Forelimb muscle (tissue), 1 donor: ENCODE data around the gene NACA. TPM values are rescaled to one million over a fixed set of nuclear protein-coding genes. Genes with fewer than 3 reads are reported as not detected.
"Not testable (repeated sequence)": the region's sequence is repeated elsewhere in the genome, so short reads cannot be mapped to it uniquely, and the experiment has no call there.

Experiments used
- DNase-seq: peaks from one replicate; pipeline ENCODE4 v3.0.0-alpha.2; 2013; ENCODE audit warnings: low read depth
- polyA plus RNA-seq: library from polyadenylated mRNA; unstranded; fragments of 120-200 nt; gene quantifications from one replicate; pipeline ENCODE4 v1.2.1, GENCODE V29; 2013; ENCODE audit not compliant: insufficient read length

Gene NACA
- polyA plus RNA-seq, 1 donor, result 1,522 TPM

- no peak for DNase-seq
Observed at GRCh38 chr12:56723889-56724700, 1.0 kb downstream of the NACA start.

GRCh38 chr12:56723352-56723751 is 1.7 kb downstream of the NACA start:
- no peak for DNase-seq

GRCh38 chr12:56722832-56723231 is 2.3 kb downstream of the NACA start:
- no peak for DNase-seq

GRCh38 chr12:56721721-56722120 is 3.4 kb downstream of the NACA start:
- no peak for DNase-seq

GRCh38 chr12:56721216-56721615 is 3.9 kb downstream of the NACA start:
- no peak for DNase-seq

GRCh38 chr12:56720731-56721151 is 4.4 kb downstream of the NACA start:
- no peak for DNase-seq

- no peak for DNase-seq
Observed at GRCh38 chr12:56719056-56719455, 6.0 kb downstream of the NACA start.

- DNase-seq, result no peak
Observed at GRCh38 chr12:56718636-56719035, 6.5 kb downstream of the NACA start.

GRCh38 chr12:56718149-56718548 is 7.0 kb downstream of the NACA start:
- DNase-seq, result no peak

- DNase-seq, result no peak
Observed at GRCh38 chr12:56716933-56717880, 7.9 kb downstream of the NACA start.

- no peak for DNase-seq
Observed at GRCh38 chr12:56716458-56716857, 8.6 kb downstream of the NACA start.

- no peak for DNase-seq
Observed at GRCh38 chr12:56715798-56716197, 9.3 kb downstream of the NACA start.

- no peak for DNase-seq
Observed at GRCh38 chr12:56714431-56714929, 10.6 kb downstream of the NACA start.

- DNase-seq, result no peak
Observed at GRCh38 chr12:56713345-56713744, 11.8 kb downstream of the NACA start.

GRCh38 chr12:56709759-56710376 is 15.2 kb downstream of the NACA start:
- DNase-seq, result no peak

GRCh38 chr12:56704522-56704921 is 20.6 kb downstream of the NACA start:
- DNase-seq, result not testable (repeated sequence)

GRCh38 chr12:56699020-56699661 is 26.0 kb downstream of the NACA start:
- DNase-seq, result no peak

- no peak for DNase-seq
Observed at GRCh38 chr12:56695327-56696101, 29.6 kb downstream of the NACA start.

GRCh38 chr12:56694161-56694560 is 30.9 kb downstream of the NACA start:
- DNase-seq, result no peak

- DNase-seq, result no peak
Observed at GRCh38 chr12:56688846-56689109, 36.3 kb downstream of the NACA start.
